Measurements from ENCODE around the gene UNC5B. TPM values are rescaled to one million over a fixed set of nuclear protein-coding genes. Genes with fewer than 3 reads are reported as not detected.

UNC5B gene
- total RNA-seq, 1 donor from 2014 or later = 22.4 TPM

DNA sequence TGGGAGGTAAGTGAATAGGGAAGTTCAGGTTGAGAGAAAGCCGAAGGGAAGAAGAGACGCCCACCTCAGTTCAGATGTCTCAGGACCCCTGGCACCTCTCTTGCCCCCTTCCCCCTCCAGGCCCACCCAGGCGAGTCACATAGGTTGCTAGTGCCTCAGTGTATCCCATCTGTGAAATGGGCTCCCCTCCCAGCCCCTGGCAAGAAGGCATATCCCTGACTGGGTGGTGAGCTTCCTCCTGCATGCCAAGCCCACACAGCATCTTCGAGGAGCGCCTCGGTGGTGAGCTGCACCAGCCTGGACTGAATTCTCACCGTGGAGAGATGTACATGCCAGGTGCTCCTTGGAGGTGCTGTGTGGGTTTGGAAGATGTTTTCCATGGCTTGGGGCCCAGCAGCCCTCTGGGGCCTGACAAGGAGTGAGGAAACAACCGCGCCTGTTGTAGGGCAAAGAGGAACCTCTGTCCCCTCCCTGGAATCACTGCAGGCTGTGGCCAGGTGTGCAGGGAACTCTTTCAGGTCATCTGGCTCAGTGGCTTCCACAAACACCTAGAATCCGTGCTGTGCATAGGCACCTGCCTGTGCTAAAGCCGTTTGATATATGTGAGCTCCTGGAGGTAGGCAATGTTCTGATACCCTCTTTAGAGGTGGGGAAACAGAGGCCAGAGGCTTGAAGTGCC lies 45.1 kb downstream of the UNC5B start:
- TF ChIP-seq, protein P1, sequence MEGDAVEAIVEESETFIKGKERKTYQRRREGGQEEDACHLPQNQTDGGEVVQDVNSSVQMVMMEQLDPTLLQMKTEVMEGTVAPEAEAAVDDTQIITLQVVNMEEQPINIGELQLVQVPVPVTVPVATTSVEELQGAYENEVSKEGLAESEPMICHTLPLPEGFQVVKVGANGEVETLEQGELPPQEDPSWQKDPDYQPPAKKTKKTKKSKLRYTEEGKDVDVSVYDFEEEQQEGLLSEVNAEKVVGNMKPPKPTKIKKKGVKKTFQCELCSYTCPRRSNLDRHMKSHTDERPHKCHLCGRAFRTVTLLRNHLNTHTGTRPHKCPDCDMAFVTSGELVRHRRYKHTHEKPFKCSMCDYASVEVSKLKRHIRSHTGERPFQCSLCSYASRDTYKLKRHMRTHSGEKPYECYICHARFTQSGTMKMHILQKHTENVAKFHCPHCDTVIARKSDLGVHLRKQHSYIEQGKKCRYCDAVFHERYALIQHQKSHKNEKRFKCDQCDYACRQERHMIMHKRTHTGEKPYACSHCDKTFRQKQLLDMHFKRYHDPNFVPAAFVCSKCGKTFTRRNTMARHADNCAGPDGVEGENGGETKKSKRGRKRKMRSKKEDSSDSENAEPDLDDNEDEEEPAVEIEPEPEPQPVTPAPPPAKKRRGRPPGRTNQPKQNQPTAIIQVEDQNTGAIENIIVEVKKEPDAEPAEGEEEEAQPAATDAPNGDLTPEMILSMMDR (conservative IDR thresholded peaks at IDR 0.05) = no peak
- no peaks in the 10 kb centered on the region for H3K36me3 Mint-ChIP-seq
- no peak for DNase-seq (ENCODE audit: extremely low spot score, unreplicated experiment)
- no peaks in the 10 kb centered on the region for H3K27me3 Mint-ChIP-seq
- H3K4me1 Mint-ChIP-seq (ENCODE audit: unreplicated experiment) = peaks cover 50% of the 10 kb centered on the region
- H3K27ac Mint-ChIP-seq = no peak overlapping the region
- H3K4me3 Mint-ChIP-seq = no peak overlapping the region
- no peaks in the 10 kb centered on the region for H3K9me3 Mint-ChIP-seq

GRCh38 chr10:71258046-71258445 lies 45.7 kb downstream of the UNC5B start:
- TF ChIP-seq, protein P1 (conservative IDR thresholded peaks at IDR 0.05) = no peak
- H3K4me1 Mint-ChIP-seq (ENCODE audit: unreplicated experiment) = peaks cover 50% of the 10 kb centered on the region
- H3K9me3 Mint-ChIP-seq = no peaks in the 10 kb centered on the region
- no peaks in the 10 kb centered on the region for H3K36me3 Mint-ChIP-seq
- no peak for DNase-seq (ENCODE audit: extremely low spot score, unreplicated experiment)
- no peak overlapping the region for H3K4me3 Mint-ChIP-seq
- H3K27me3 Mint-ChIP-seq = no peaks in the 10 kb centered on the region
- no peak overlapping the region for H3K27ac Mint-ChIP-seq

- no peak overlapping the region for H3K4me3 Mint-ChIP-seq
- H3K4me1 Mint-ChIP-seq (ENCODE audit: unreplicated experiment) = peaks cover 55% of the 10 kb centered on the region
- TF ChIP-seq, protein P1 (conservative IDR thresholded peaks at IDR 0.05) = no peak
Measured at GRCh38 chr10:71258446-71259145, 46.2 kb downstream of the UNC5B start.

GRCh38 chr10:71259282-71259681 lies 46.9 kb downstream of the UNC5B start:
- no peaks in the 10 kb centered on the region for H3K9me3 Mint-ChIP-seq
- H3K27ac Mint-ChIP-seq = no peak overlapping the region
- peaks cover 62% of the 10 kb centered on the region for H3K4me1 Mint-ChIP-seq (ENCODE audit: unreplicated experiment)
- H3K4me3 Mint-ChIP-seq = peak overlapping the region; percentile 36
- H3K36me3 Mint-ChIP-seq = no peaks in the 10 kb centered on the region
- no peaks in the 10 kb centered on the region for H3K27me3 Mint-ChIP-seq
- no peak for DNase-seq (ENCODE audit: extremely low spot score, unreplicated experiment)
- TF ChIP-seq, protein P1 (conservative IDR thresholded peaks at IDR 0.05) = no peak

More at GRCh38 chr10:71258446-71259145, 46.2 kb downstream of the UNC5B start:
- Mint-ChIP-seq H3K36me3 (no peaks in the 10 kb centered on the region), H3K27me3 (no peaks in the 10 kb centered on the region), H3K9me3 (no peaks in the 10 kb centered on the region), H3K27ac (no peak overlapping the region)
- DNase-seq (ENCODE audit: extremely low spot score, unreplicated experiment) = no peak

GRCh38 chr10:71259815-71260501 lies 47.6 kb downstream of the UNC5B start:
- Mint-ChIP-seq H3K9me3 (no peaks in the 10 kb centered on the region), H3K4me3 (no peak overlapping the region), H3K4me1 (ENCODE audit: unreplicated experiment) (peaks cover 62% of the 10 kb centered on the region), H3K27ac (no peak overlapping the region), H3K27me3 (no peaks in the 10 kb centered on the region), H3K36me3 (no peaks in the 10 kb centered on the region)
- no peak for DNase-seq (ENCODE audit: extremely low spot score, unreplicated experiment)
- TF ChIP-seq, protein P1 (conservative IDR thresholded peaks at IDR 0.05) = no peak
